ENCODE measurements around the gene TMEM204.

The TMEM204 gene

GRCh38 chr16:1499756-1500464 lies 33.6 kb upstream of the TMEM204 start:
- DNase-seq (ENCODE audit: low spot score), result no peak

DNA sequence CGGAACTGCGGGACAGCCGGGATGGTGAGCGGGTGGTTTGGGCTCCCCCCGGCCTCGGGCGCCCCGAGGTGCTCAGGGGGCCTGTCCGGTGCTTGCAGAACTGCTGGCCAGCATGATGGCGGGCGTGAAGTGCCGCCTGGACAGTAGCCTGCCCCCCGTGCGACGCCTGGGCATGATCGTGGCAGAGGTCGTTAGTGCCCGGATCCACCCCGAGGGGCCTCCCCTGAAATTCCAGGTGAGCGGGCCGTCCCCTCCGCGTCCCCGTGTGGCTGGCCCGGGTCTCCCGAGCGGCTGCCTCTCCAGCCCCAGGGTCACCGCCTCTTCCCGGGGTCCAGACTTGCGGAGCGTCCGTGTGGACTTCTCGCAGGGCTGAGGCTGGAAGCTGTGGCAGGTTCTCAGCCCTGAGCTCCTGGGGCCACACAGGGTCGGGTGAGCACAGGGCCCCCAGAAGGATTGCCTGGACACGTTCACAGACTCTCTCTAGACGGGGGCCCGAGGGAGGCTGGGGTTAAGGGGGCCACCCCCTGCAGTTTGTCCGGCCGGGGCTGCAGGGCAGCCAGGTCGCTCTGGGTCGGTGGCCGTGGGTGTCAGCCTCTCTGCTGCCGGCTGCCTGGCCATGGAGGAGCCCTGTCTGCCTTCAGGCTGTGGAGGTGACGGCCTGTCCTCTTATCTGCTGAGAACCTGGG lies 32.9 kb upstream of the TMEM204 start:
- no peak for DNase-seq (ENCODE audit: low spot score)

- no peak for DNase-seq (ENCODE audit: low spot score)
Measured at GRCh38 chr16:1501630-1502029, 31.8 kb upstream of the TMEM204 start.

DNA sequence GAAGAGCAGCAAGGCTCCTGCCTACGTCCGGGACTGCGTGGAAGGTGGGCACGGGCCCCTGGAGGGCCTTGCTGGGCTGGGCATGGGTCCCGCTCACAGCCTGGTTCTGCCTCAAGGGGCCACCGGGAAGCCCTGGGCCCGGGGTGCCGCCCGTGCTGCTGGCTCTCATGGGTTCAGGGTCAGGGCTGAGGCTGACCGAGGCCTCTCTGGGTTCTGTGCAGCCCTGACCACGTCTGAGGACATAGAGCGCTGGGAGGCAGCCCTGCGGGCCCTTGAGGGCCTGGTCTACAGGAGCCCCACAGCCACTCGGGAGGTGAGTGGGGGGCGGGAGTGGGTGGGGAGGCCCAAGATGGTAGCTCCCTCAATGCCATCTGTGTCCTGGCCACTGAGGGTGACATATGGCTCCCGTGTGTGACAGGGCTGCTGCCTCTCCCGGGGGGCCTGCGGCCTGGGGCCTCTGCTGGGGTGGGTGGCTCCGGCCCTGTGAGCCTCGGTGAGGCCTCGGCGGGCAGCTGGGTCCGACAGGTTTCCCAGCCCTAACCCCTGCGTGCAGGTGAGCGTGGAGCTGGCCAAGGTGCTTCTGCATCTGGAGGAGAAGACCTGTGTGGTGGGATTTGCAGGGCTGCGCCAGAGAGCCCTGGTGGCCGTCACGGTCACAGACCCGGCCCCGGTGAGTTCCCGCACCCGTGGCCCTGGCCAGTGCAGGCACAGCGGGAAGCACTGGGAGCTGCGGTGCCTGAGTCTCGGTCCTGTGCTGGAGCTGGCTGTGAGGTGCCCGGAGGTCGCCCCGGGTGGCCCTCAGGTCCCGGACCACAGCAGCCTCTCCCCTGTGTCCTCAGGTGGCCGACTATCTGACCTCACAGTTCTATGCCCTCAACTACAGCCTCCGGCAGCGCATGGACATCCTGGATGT lies 31.1 kb upstream of the TMEM204 start:
- DNase-seq (ENCODE audit: low spot score), result no peak

DNA sequence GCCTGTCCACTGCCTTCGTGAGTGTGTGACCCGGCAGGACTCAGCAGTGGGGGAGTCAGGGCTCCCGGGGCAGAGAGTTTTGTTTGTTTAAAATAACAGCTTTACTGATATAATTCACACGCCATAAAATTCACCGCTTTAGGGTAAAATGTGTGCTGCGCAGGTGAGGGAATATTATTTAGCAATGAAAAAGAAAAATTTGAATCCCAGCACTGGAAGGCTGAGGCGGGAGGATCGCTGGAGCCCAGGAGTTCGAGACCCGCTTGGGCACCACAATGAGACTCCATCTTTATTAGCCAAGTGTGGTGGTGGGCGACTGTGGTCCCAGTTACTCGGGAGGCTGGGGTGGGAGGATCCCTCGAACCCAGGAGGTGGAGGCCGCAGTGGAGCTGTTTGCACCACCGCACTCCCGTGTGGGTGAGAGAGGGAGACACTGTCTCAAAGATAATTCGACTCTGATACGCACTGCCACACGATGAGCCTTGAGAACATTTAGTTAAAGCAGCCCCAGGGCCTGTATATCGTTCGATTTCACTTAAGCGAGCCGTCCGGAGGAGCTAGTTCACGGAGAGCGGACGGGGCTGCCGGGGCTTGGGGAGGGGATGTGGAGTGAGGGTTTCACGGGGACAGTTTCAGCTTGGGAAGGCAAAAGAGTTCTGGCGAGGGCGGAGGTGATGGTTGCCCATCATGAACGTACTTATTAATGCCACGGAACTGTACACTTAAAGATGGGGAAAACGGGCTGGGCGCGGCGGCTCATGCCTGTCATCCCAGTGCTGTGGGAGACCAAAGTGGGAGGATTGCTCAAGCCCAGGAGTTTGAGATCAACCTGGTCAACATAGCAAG lies 30.1 kb upstream of the TMEM204 start:
- no peak for DNase-seq (ENCODE audit: low spot score)

DNA sequence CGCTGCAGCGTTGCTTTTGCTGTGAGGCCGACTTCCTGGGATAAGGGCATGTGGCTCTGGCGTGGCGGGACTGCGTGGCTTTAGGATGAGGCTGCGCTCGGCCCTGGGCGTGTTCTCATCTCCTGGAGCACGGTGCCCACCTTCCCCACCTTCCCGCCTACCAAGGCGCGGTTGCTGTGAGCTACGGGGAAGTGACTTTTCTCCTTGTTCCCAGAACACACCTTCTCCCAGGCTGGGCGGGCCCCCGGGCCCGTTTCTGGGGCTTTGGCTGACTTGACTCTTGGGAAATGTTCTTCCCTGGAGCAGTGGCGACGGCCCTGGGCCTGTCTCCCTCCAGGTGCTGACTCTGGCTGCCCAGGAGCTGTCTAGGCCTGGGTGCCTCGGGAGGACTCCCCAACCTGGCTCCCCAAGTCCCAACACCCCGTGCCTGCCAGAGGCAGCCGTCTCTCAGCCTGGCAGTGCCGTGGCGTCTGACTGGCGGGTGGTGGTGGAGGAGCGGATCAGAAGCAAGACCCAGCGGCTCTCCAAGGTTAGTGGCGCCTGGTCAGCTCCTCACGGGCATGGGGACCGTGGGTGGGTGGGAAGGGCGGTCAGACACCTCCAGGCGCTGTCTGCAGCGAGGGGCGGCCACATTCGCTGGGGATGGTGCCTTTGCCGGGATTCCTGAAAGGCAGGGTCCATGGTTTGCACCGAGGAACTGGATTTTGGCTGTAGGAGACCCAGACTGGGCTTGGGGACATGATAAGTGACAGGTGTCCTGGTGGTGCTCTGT lies 28.2 kb upstream of the TMEM204 start:
- DNase-seq (ENCODE audit: low spot score), result no peak

- no peak for DNase-seq (ENCODE audit: low spot score)
Measured at GRCh38 chr16:1505912-1506311, 27.6 kb upstream of the TMEM204 start.

DNA sequence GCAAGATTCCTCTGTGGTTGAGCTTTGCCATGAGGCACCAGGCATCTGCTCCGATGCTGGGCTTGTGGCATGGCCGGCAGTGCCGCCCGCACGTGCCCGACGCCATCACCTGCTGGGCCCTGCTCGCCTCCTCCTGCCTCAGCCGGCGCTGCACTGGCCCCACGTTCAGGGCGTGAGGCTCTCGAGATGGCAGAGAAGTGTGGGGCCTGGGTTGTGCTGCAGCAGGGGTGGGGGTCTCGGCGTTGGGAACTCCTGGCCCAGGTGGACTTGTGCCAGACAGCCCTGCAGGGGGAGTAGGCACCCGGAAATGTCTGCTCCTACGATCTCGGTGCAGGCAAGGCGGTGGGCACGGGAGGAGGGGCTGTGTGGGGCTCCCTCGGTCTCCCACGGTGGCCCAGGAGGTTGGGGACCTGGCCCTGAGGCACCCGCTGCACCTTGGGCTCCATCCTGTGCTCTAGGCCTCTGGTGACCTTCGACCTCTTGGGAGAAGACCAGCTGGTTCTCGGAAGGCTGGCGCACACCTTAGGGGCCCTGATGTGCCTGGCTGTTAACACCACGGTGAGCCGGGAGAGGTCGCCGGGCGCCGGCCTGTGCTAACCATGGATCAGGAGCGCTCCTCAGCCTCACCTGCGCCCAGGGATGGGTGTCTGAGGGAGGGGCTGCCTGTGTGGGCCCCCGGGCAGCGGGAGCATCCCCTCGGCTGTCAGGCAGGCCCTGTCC lies 26.8 kb upstream of the TMEM204 start:
- no peak for DNase-seq (ENCODE audit: low spot score)

DNA sequence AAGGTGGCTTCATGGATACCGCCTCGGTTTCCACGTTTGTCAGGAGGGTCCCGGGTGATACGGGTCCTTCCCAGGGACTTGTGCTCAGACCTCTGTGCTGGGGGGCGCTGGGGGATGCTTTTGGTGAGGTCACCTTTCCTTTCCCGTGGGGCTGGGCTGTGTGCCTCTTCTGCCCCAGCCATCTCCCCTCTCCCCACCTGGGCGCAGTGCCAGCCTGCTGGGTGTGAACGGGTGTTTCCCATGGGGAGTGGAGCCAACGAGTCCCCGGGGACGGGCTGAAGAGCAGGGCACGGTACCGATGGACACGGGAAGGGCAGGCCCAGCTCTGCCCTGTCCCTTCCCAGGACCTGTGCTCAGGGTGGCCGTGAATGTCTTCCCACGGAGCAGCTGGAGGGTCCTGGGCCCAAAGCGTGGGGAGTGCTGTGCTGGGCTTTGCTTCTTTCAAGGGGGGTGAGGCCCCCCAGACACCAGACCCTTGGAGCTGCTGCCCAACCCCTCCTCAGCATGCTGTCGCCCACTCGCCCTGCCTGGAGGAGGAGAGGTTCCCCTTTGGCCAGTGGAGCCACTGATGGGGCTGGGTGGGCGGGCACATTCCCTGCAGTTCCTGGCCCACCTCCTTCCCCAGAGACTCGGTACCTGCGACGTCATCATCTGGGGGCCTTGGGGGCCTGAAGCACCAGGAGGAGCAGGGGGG lies 24.8 kb upstream of the TMEM204 start:
- DNase-seq (ENCODE audit: low spot score), result no peak

DNA sequence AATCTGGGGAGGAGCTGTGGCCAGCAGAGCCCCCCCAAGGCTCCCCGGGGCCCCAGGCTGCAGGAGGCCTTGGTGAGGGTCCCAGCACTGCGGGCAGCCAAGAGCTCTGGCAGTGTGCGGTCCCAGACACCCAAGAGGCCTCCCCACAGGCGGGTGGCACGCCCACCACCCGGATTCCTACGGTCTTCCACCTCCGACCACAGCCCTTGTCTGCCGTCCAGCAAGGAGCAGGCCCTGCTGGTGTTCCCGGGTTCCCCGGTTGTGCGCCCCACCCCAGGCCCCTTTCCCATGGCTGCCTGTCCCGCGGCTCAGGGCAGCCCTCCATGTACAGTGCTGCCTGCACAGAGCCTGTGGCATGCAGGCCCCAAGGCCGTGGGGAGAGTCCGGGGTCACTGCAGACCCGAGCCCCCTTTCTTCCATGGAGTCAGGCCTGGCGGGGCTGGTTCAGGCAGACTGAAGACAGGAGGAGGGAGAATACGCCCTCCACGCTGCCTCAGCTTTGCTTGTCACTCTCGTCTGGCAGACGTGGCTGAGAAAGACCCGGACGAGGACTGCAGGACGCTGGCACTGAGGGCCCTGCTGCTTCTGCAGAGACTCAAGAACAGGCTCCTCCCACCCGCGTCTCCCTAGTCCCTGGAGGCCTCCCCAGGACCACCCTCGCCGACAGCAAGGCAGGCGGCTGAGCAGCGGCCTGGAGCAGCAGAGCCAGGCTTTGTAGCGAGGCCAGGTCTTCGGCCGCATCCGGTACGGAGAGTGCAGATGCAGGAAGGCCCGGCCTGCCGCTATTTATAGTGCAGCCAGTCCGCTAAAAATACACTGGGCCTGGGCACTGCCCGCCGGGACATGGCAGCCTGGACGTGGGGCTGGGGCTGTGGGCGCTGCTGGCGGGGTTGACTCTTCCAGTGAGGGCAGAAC lies 23.9 kb upstream of the TMEM204 start:
- DNase-seq (ENCODE audit: low spot score), result no peak

DNA sequence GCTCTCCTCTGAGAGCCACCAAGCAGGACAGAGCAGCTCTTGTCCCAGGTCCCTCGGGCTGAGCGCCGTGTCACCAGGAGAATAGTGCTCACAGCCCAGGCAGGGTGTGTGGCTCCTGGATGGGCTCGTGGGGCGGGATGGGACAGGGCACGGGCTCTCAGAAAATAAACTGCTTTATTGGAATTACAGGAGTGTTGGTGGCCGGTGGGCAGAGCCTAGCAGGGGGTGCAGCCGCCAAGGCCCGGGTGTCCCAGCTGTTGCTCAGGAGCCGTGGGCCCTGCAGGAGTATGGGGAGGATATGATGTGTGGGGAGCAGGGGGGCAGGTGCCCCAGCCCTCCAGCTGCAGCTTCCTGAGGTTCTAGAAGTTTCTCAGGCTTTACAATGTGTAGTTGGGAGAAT lies 23.2 kb upstream of the TMEM204 start:
- no peak for DNase-seq (ENCODE audit: low spot score)

DNA sequence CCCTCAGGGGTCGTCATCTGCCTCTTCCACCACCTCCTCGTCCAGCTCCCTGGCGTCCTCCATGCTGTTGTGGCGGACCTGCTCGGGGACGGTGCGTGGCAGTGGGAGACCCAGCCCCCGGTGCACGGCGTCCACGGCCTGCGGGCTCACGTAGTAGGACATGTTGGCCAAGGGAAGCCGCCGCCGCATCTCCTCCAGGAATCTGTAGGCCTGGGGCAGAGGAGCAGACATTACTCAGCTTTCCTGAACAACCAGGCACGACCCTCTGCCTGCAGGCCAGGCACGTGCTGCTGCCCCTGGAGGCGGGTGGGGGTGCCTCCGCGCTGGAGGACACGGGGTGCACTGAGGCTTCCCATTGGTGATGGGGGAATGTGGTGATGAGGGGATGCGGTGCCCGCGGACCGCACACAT lies 22.5 kb upstream of the TMEM204 start:
- DNase-seq (ENCODE audit: low spot score), result no peak

- DNase-seq (ENCODE audit: low spot score), result no peak
Measured at GRCh38 chr16:1511662-1512569, 21.6 kb upstream of the TMEM204 start.

GRCh38 chr16:1512774-1513173 lies 20.7 kb upstream of the TMEM204 start:
- DNase-seq (ENCODE audit: low spot score), result no peak

DNA sequence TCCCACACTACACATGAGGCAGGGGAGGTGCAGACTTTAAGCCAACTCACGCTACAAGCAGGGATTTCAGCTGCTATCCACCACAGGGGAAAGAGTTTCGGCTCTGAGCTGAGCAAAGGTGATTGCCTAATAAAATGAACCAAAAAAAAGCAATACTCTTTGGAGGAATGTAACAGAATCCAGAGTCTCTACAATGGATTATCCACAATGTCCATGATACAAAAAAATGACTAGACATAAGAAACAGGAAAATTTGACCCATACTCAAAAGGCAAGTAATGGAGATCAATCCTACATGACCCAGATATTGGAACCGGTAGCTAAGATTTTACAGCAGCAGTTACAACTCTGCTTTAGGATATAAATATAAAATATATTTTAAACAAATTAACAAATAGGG lies 19.0 kb upstream of the TMEM204 start:
- no peak for DNase-seq (ENCODE audit: low spot score)

- DNase-seq (ENCODE audit: low spot score), result no peak
Measured at GRCh38 chr16:1518626-1519135, 14.8 kb upstream of the TMEM204 start.

DNA sequence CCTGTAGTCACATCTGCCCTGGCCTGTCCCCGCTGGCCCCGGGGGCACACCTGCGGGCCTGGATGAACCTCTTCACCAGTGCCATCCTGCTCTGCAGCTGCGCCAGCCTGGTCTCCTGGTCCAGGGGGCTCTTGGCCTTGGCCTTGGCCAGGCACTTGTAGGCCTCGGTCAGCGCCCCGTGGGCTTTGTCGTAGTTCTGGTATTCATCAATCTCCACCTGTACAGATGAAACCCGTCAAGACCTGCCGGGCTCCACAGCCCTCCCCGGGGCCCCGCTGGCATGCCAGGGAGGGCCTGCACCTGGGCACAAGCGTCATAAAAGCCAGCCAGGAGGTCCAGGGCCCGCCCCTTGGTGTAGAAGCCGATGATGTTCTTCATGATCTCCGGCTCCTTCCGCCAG lies 13.6 kb upstream of the TMEM204 start:
- no peak for DNase-seq (ENCODE audit: low spot score)
